ENCODE measurements around the gene PHKA2. TPM values are rescaled to one million over a fixed set of nuclear protein-coding genes. Genes with fewer than 3 reads are reported as not detected.

PHKA2 gene
- total and polyA plus RNA-seq, 4 donors: 14.2 to 34.3 (median 22.8) TPM

DNA sequence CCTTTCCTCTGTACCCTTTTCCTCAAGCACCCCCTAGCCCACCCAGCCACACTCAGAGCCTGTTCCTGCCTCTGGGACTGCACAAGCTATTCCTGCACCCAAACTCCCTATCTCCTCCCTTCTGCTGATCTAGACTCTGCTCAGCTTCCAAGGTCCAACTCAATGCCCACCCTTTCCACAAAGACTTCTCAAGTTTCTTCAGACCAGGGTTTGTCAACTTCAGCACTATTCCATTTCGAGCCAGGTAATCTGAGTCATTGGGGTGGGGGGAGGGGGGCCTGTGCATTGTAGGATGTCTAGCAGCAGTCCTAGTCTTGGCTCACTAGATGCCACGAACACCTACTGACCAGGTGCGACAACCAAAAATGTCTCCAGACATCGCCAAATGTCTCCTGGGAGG is 37.3 kb downstream of the PHKA2 start:
- ATAC-seq (ENCODE audit: insufficient read depth, low FRiP score) (no peak), DNase-seq (no peak)
- WGBS, 2 donors: 88 to 98% methylated on average over 4 of the region's 4 CpGs
- TF ChIP-seq, protein P1, sequence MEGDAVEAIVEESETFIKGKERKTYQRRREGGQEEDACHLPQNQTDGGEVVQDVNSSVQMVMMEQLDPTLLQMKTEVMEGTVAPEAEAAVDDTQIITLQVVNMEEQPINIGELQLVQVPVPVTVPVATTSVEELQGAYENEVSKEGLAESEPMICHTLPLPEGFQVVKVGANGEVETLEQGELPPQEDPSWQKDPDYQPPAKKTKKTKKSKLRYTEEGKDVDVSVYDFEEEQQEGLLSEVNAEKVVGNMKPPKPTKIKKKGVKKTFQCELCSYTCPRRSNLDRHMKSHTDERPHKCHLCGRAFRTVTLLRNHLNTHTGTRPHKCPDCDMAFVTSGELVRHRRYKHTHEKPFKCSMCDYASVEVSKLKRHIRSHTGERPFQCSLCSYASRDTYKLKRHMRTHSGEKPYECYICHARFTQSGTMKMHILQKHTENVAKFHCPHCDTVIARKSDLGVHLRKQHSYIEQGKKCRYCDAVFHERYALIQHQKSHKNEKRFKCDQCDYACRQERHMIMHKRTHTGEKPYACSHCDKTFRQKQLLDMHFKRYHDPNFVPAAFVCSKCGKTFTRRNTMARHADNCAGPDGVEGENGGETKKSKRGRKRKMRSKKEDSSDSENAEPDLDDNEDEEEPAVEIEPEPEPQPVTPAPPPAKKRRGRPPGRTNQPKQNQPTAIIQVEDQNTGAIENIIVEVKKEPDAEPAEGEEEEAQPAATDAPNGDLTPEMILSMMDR (IDR thresholded peaks at IDR 0.05; ENCODE audit: control extremely low read depth, extremely low read depth): no peak
- Histone ChIP-seq H3K9me3 (ENCODE audit: control insufficient read depth in 4 of 4, insufficient read depth in 3 of 4, low read length in 3 of 4) (no peaks in the 10 kb centered on the region), H3K27me3 (ENCODE audit: control insufficient read depth in 3 of 3, insufficient read depth in 3 of 3, low read length in 2 of 3) (peaks cover 0 to 2% (median 0%) of the 10 kb centered on the region in 3 donors), H3K36me3 (ENCODE audit: control insufficient read depth in 4 of 4, insufficient read depth in 4 of 4, low read length in 4 of 4) (peaks cover 4 to 5% (median 5%) of the 10 kb centered on the region in 4 donors), H3K27ac (ENCODE audit: low read depth in 1 of 2, low read length in 1 of 2) (no peak overlapping the region), H3K4me3 (no peak overlapping the region), H3K9ac (ENCODE audit: insufficient read depth in 1 of 2, low read length in 2 of 2) (no peak overlapping the region), H3K4me1 (ENCODE audit: control insufficient read depth in 5 of 5, insufficient read depth in 5 of 5, low read length in 5 of 5) (no peaks in the 10 kb centered on the region)

- TF ChIP-seq, protein P1 (IDR thresholded peaks at IDR 0.05; ENCODE audit: control extremely low read depth, extremely low read depth): no peak
- Histone ChIP-seq H3K27ac (ENCODE audit: low read depth in 1 of 2, low read length in 1 of 2) (no peak overlapping the region), H3K36me3 (ENCODE audit: control insufficient read depth in 4 of 4, insufficient read depth in 4 of 4, low read length in 4 of 4) (peaks cover 5 to 7% (median 5%) of the 10 kb centered on the region in 4 donors), H3K4me3 (no peak overlapping the region), H3K27me3 (ENCODE audit: control insufficient read depth in 3 of 3, insufficient read depth in 3 of 3, low read length in 2 of 3) (peaks cover 0 to 2% (median 0%) of the 10 kb centered on the region in 3 donors), H3K4me1 (ENCODE audit: control insufficient read depth in 5 of 5, insufficient read depth in 5 of 5, low read length in 5 of 5) (no peaks in the 10 kb centered on the region), H3K9me3 (ENCODE audit: control insufficient read depth in 4 of 4, insufficient read depth in 3 of 4, low read length in 3 of 4) (no peaks in the 10 kb centered on the region), H3K9ac (ENCODE audit: insufficient read depth in 1 of 2, low read length in 2 of 2) (no peak overlapping the region)
- WGBS, 2 donors: 90 to 99% methylated on average over 6 of the region's 6 CpGs
- ATAC-seq (ENCODE audit: insufficient read depth, low FRiP score): no peak
- no peak for DNase-seq
Measured at GRCh38 chrX:18946157-18946556, 37.8 kb downstream of the PHKA2 start.

DNA sequence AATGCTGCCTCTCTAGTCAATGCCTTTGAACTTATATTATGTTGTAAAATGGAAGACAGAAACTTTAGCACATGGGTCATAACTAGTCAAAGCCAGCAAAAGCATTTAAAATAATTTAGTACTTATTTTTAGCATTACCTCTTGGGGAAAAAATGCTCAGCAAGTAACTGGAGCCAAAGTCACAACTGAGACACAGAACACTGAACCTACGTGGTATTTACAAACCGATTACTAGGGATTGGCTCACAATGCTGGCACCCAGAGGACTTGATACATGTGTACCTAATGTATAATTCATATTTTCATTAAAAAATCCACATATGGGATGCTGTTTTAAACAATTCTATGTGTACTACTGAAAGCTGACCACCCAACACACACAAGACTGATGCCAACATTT is 38.4 kb downstream of the PHKA2 start:
- peaks cover 0 to under 1% (median 0%) of the 10 kb centered on the region in 4 donors for H3K9me3 ChIP-seq (ENCODE audit: control insufficient read depth in 4 of 4, insufficient read depth in 3 of 4, low read length in 3 of 4)
- H3K4me3 ChIP-seq: no peak overlapping the region
- peaks cover 0 to 2% (median 0%) of the 10 kb centered on the region in 3 donors for H3K27me3 ChIP-seq (ENCODE audit: control insufficient read depth in 3 of 3, insufficient read depth in 3 of 3, low read length in 2 of 3)
- DNase-seq (no peak), ATAC-seq (ENCODE audit: insufficient read depth, low FRiP score) (no peak)
- TF ChIP-seq, protein P1 (IDR thresholded peaks at IDR 0.05; ENCODE audit: control extremely low read depth, extremely low read depth): no peak
- H3K4me1 ChIP-seq (ENCODE audit: control insufficient read depth in 5 of 5, insufficient read depth in 5 of 5, low read length in 5 of 5): no peaks in the 10 kb centered on the region
- H3K27ac ChIP-seq (ENCODE audit: low read depth in 1 of 2, low read length in 1 of 2): no peak overlapping the region
- WGBS, 2 donors: 86 to 100% methylated on average over 2 of the region's 2 CpGs
- H3K9ac ChIP-seq (ENCODE audit: insufficient read depth in 1 of 2, low read length in 2 of 2): no peak overlapping the region
- H3K36me3 ChIP-seq (ENCODE audit: control insufficient read depth in 4 of 4, insufficient read depth in 4 of 4, low read length in 4 of 4): peaks cover 3 to 8% (median 5%) of the 10 kb centered on the region in 4 donors

- WGBS, 2 donors: 73 to 96% methylated on average over 4 of the region's 4 CpGs
- peaks cover 0 to 2% (median 0%) of the 10 kb centered on the region in 3 donors for H3K27me3 ChIP-seq (ENCODE audit: control insufficient read depth in 3 of 3, insufficient read depth in 3 of 3, low read length in 2 of 3)
- H3K27ac ChIP-seq (ENCODE audit: low read depth in 1 of 2, low read length in 1 of 2): no peak overlapping the region
- TF ChIP-seq, protein P1 (IDR thresholded peaks at IDR 0.05; ENCODE audit: control extremely low read depth, extremely low read depth): no peak
- no peaks in the 10 kb centered on the region for H3K4me1 ChIP-seq (ENCODE audit: control insufficient read depth in 5 of 5, insufficient read depth in 5 of 5, low read length in 5 of 5)
- no peak for DNase-seq
- ATAC-seq (ENCODE audit: insufficient read depth, low FRiP score): no peak
- peaks cover 0 to 2% (median 0%) of the 10 kb centered on the region in 4 donors for H3K9me3 ChIP-seq (ENCODE audit: control insufficient read depth in 4 of 4, insufficient read depth in 3 of 4, low read length in 3 of 4)
- no peak overlapping the region for H3K4me3 ChIP-seq
- H3K9ac ChIP-seq (ENCODE audit: insufficient read depth in 1 of 2, low read length in 2 of 2): no peak overlapping the region
- peaks cover 3 to 10% (median 5%) of the 10 kb centered on the region in 4 donors for H3K36me3 ChIP-seq (ENCODE audit: control insufficient read depth in 4 of 4, insufficient read depth in 4 of 4, low read length in 4 of 4)
Measured at GRCh38 chrX:18944482-18944881, 39.4 kb downstream of the PHKA2 start.

Measured in lung (tissue), 12 donors.